Measurements from ENCODE around the gene SFXN3.

Gene SFXN3

DNA sequence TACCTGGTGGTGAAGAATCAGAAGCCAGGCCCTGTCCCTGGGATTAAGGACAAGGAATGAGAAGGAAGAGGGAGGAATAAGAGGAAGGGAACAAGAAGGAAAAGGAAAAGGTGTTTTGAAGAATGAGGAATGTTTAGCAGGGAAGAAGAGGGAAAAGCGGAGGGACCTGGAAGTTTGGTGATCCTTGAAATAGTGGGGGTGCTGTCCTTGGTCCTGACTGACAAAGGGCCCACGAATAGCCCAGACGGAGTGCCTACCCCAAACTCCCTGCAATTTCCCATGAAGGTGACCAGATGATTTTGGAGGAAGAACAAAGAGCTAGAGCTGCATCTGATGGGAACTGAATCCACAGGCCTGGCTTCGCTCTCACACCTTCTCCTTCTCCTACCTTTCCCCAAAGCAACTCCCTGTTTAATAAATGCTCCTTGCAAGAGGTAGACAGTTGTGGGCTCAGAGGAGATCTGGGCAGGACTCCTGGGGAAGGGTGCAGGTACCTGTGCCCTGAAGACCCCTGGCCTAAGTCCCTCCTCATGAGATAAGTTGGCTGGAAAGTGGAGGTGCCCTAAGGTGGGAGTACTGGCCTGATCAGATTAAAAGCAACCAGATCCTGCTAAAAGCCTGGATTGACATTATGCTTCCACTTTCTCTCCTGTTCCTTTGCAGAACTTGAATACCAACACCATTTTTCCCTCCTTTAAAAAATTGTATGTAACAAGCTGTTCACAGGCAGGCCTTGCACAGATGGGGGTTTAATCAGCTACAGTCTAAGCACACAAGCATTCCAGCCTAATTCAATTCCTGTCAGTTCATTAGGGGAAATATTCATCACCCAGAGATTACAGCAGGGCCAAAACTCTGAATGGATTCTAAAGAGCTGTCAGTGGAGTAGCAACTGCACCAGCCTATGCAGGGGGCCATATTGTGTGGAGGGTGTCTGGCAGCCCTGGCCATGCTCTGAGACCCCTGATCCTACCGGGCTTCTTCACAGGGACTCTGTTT, 50.2 kb downstream of the SFXN3 start:
- no peak for DNase-seq

DNA sequence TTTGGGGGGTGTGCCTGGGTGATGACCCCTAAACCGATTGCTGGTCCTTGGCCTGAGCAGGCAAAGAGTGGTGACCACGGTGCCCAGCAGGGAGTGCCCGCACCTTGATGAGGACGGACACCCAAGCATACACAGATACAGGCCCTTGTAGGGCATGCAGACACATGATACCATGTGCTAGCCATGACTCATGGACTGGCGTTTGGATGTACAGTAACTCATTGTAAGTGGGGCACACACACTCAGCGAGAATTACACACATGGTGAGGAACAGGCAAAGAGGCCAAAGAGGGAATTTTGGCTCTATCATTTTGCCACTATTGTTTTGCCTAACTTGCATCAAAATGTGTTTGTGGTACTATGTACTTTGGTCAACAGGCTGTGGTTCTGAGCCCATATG, 54.8 kb downstream of the SFXN3 start:
- DNase-seq: no peak

DNA sequence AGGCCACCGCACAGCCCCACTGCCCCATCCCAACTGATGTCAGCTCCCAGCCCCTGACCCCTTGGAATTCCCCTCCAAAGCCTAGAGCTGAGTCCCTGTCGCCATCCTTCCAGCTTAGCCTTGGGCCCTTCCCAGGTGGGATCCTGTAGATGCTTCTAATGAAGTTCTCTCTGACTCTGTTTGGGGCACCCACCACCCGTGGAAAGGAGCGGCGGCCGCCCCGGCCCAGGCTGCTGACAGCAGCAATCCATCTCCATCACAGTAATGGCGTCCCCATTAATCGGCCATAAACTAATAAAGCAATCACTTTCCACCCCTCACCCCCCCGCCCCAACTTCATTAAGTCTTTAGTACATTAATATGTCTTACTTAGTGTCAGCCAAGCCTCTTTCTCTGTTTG, 56.3 kb downstream of the SFXN3 start:
- no peak for DNase-seq

DNA sequence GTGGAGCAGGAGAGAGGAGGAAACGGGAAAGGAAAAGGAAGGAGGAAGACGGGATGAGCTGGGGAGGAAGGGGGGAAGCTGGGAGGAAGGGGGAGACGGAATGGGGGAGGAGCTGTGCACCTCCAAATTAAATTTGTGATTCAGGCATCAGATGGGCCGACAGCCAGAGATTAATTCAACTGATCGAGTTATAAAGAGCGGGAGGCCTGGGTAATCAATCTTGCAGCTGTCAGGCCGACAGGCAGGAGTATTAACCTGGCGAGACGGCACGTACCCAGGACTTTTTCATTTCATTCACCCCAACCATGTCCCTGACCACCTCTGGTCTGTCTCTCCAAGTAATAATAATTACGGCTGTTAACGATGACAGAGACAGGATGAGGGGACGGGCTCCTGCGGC, 56.9 kb downstream of the SFXN3 start:
- DNase-seq: no peak

DNA sequence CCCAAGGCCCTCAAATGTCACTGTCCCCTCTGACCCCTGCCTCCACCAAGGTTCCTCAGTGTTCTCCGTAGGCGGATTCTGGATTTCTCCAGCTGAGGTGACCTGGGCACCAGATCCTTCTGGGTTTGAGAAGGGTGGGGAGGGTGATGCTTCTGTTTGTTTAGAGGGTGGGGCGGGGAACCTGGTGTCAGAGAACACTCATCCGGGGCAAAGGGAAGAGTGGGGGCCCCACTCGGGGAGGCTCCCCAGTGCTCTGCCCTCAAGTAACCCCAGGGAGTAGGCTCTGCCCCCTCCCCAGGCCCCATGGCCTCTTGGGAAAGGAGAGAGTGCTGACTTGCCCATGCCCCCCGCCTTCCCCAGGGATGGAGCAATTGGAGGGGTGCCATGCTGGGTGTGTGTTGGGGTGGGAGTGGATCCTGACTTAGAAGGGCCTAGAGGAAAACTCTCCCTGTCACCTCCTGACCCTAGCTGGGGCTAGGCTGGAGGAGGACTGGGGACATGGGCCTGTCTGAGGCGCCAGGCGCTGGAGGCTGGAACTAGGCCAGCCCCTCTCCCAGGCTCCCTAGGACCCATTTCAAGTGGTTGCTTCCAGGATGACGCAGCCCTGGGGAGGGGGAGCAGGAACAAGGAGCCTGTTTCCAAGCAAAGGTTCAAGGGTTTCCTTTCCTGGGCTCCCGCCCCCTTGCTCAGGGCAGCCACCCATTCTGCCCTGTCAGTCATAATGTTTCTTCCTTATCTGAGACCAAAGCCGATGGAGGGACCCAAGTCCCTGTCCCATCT, 58.7 kb downstream of the SFXN3 start:
- no peak for DNase-seq

DNA sequence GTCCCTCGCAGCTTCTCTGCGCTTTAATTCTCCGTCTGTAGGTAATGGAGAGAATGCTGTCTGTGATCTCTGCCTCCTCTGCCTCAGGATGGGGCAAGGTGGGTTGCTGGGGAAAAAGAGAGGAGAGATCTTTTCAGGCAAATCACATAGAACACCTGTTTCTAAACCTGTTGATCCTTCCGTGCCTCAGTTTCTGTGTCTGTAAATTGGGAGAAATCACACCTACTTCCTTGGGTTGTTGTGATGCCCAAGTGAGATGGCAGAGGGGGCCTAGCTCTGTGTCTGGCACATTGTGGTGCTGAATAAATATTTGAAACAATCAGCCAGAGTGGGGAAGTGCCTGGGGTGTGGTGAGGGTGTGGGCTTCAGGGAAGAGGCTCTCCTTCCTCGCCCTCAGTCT, 59.6 kb downstream of the SFXN3 start:
- no peak for DNase-seq

All from stimulated activated CD4-positive, alpha-beta T cell treated with anti-CD3 and anti-CD28 coated beads, Interleukin-15, amount 100 ng/mL, for 24 hours (primary cell).